ENCODE results near the gene PRKD3. TPM values are rescaled to one million over a fixed set of nuclear protein-coding genes. Genes with fewer than 3 reads are reported as not detected.

PRKD3 gene
- total RNA-seq, 1 experiment from 2014 or later = 82.1 TPM

DNA sequence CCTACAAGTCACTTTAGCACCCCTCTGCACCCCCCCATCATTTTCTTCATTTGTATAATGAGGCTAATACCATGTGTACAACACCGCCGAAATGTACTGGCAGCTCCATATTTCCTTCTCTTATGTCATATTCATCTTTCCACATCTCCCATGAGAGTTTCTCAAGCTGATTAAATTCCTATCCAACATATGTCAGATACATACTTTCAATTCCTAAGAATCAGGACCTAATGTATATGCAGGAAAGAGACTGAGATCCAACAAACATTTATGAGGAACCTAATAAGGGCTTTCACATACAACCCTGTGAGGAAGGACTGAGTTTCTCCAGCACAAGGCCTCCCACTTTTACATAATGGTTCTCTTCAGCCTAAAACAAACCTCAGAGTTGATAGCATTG is 41.9 kb downstream of the PRKD3 start:
- DNase-seq (ENCODE audit: low spot score) = no peak
- ChIA-PET POLR2A (no interaction called here), CTCF (no interaction called here)
- H3K27ac Mint-ChIP-seq = no peak overlapping the region
- no peak for TF ChIP-seq TEAD4 (CRISPR knock-in tag; IDR thresholded peaks at IDR 0.05)
- TF ChIP-seq CREB1 (CRISPR knock-in tag; IDR thresholded peaks at IDR 0.05) = no peak
- TF ChIP-seq FOXP1 (CRISPR knock-in tag; IDR thresholded peaks at IDR 0.05; ENCODE audit: borderline replicate concordance) = no peak
- no peak for TF ChIP-seq ELF4 (CRISPR knock-in tag; IDR thresholded peaks at IDR 0.05; ENCODE audit: low read depth)
- TF ChIP-seq SMAD3 (CRISPR knock-in tag; IDR thresholded peaks at IDR 0.05; ENCODE audit: borderline replicate concordance) = no peak
- TF ChIP-seq NR1H2 (CRISPR knock-in tag; IDR thresholded peaks at IDR 0.05) = no peak
- TF ChIP-seq, protein P1, sequence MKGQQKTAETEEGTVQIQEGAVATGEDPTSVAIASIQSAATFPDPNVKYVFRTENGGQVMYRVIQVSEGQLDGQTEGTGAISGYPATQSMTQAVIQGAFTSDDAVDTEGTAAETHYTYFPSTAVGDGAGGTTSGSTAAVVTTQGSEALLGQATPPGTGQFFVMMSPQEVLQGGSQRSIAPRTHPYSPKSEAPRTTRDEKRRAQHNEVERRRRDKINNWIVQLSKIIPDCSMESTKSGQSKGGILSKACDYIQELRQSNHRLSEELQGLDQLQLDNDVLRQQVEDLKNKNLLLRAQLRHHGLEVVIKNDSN (CRISPR knock-in tag; IDR thresholded peaks at IDR 0.05) = no peak
- TF ChIP-seq, protein P2, sequence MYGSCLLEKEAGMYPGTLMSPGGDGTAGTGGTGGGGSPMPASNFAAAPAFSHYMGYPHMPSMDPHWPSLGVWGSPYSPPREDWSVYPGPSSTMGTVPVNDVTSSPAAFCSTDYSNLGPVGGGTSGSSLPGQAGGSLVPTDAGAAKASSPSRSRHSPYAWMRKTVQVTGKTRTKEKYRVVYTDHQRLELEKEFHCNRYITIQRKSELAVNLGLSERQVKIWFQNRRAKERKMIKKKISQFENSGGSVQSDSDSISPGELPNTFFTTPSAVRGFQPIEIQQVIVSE (CRISPR knock-in tag; IDR thresholded peaks at IDR 0.05; ENCODE audit: borderline replicate concordance) = no peak
- no peak for TF ChIP-seq RORB (CRISPR knock-in tag; IDR thresholded peaks at IDR 0.05)
- TF ChIP-seq CBFB (CRISPR knock-in tag; IDR thresholded peaks at IDR 0.05; ENCODE audit: low read depth) = no peak
- TF ChIP-seq, protein P3, sequence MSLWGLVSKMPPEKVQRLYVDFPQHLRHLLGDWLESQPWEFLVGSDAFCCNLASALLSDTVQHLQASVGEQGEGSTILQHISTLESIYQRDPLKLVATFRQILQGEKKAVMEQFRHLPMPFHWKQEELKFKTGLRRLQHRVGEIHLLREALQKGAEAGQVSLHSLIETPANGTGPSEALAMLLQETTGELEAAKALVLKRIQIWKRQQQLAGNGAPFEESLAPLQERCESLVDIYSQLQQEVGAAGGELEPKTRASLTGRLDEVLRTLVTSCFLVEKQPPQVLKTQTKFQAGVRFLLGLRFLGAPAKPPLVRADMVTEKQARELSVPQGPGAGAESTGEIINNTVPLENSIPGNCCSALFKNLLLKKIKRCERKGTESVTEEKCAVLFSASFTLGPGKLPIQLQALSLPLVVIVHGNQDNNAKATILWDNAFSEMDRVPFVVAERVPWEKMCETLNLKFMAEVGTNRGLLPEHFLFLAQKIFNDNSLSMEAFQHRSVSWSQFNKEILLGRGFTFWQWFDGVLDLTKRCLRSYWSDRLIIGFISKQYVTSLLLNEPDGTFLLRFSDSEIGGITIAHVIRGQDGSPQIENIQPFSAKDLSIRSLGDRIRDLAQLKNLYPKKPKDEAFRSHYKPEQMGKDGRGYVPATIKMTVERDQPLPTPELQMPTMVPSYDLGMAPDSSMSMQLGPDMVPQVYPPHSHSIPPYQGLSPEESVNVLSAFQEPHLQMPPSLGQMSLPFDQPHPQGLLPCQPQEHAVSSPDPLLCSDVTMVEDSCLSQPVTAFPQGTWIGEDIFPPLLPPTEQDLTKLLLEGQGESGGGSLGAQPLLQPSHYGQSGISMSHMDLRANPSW (CRISPR knock-in tag; conservative IDR thresholded peaks at IDR 0.05; ENCODE audit: low read depth) = no peak
- TF ChIP-seq, protein P4, sequence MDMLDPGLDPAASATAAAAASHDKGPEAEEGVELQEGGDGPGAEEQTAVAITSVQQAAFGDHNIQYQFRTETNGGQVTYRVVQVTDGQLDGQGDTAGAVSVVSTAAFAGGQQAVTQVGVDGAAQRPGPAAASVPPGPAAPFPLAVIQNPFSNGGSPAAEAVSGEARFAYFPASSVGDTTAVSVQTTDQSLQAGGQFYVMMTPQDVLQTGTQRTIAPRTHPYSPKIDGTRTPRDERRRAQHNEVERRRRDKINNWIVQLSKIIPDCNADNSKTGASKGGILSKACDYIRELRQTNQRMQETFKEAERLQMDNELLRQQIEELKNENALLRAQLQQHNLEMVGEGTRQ (CRISPR knock-in tag; IDR thresholded peaks at IDR 0.05) = no peak
- no peak for TF ChIP-seq PRRX2 (CRISPR knock-in tag; IDR thresholded peaks at IDR 0.05)
- TF ChIP-seq NR3C1 (CRISPR knock-in tag; conservative IDR thresholded peaks at IDR 0.05; ENCODE audit: low read depth) = no peak
- TF ChIP-seq ZNF263 (CRISPR knock-in tag; IDR thresholded peaks at IDR 0.05; ENCODE audit: low read depth) = no peak
- TF ChIP-seq ATF1 (CRISPR knock-in tag; IDR thresholded peaks at IDR 0.05) = no peak
- no peaks in the 10 kb centered on the region for H3K4me1 Mint-ChIP-seq
- ATAC-seq = no peak
- H3K4me3 Mint-ChIP-seq = no peak overlapping the region
- H3K9me3 Mint-ChIP-seq = no peaks in the 10 kb centered on the region
- H3K36me3 Mint-ChIP-seq = peaks cover 43% of the 10 kb centered on the region
- no peaks in the 10 kb centered on the region for H3K27me3 Mint-ChIP-seq (ENCODE audit: low read depth)

DNA sequence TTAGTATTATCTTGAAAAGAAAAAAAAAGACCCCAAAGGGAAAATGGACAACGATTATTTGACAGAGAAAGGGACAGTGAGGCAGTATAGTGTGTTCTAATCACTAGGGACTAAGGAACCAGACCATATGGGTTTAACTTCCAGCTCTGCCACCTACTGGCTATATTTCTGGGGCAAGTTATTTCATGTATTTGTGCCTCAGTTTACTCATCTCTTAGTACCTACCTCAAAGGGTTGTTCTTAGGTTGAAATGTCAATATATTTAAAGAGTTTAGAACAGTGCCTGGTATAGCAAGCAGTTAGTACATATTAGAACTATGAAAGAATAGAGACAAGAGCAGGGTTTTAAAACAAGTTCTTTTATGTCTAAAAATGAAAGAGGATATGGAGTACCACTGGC is 42.7 kb downstream of the PRKD3 start:
- Mint-ChIP-seq H3K36me3 (peaks cover 44% of the 10 kb centered on the region), H3K4me1 (no peaks in the 10 kb centered on the region), H3K27me3 (ENCODE audit: low read depth) (no peaks in the 10 kb centered on the region), H3K27ac (no peak overlapping the region), H3K9me3 (no peaks in the 10 kb centered on the region), H3K4me3 (no peak overlapping the region)
- ATAC-seq (no peak), DNase-seq (ENCODE audit: low spot score) (no peak)
- POLR2A ChIA-PET = no interaction called here
- CTCF ChIA-PET = no interaction called here
- TF ChIP-seq ATF1 (CRISPR knock-in tag; IDR thresholded peaks at IDR 0.05) (no peak), ZNF396 (CRISPR knock-in tag; IDR thresholded peaks at IDR 0.05; ENCODE audit: borderline replicate concordance) (no peak)
- TF ChIP-seq, protein P5, sequence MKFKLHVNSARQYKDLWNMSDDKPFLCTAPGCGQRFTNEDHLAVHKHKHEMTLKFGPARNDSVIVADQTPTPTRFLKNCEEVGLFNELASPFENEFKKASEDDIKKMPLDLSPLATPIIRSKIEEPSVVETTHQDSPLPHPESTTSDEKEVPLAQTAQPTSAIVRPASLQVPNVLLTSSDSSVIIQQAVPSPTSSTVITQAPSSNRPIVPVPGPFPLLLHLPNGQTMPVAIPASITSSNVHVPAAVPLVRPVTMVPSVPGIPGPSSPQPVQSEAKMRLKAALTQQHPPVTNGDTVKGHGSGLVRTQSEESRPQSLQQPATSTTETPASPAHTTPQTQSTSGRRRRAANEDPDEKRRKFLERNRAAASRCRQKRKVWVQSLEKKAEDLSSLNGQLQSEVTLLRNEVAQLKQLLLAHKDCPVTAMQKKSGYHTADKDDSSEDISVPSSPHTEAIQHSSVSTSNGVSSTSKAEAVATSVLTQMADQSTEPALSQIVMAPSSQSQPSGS (CRISPR knock-in tag; IDR thresholded peaks at IDR 0.05; ENCODE audit: borderline replicate concordance, low read depth) = no peak
- TF ChIP-seq, protein P6, sequence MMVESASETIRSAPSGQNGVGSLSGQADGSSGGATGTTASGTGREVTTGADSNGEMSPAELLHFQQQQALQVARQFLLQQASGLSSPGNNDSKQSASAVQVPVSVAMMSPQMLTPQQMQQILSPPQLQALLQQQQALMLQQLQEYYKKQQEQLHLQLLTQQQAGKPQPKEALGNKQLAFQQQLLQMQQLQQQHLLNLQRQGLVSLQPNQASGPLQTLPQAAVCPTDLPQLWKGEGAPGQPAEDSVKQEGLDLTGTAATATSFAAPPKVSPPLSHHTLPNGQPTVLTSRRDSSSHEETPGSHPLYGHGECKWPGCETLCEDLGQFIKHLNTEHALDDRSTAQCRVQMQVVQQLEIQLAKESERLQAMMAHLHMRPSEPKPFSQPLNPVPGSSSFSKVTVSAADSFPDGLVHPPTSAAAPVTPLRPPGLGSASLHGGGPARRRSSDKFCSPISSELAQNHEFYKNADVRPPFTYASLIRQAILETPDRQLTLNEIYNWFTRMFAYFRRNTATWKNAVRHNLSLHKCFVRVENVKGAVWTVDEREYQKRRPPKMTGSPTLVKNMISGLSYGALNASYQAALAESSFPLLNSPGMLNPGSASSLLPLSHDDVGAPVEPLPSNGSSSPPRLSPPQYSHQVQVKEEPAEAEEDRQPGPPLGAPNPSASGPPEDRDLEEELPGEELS (CRISPR knock-in tag; IDR thresholded peaks at IDR 0.05) = no peak
- TF ChIP-seq, protein P7, sequence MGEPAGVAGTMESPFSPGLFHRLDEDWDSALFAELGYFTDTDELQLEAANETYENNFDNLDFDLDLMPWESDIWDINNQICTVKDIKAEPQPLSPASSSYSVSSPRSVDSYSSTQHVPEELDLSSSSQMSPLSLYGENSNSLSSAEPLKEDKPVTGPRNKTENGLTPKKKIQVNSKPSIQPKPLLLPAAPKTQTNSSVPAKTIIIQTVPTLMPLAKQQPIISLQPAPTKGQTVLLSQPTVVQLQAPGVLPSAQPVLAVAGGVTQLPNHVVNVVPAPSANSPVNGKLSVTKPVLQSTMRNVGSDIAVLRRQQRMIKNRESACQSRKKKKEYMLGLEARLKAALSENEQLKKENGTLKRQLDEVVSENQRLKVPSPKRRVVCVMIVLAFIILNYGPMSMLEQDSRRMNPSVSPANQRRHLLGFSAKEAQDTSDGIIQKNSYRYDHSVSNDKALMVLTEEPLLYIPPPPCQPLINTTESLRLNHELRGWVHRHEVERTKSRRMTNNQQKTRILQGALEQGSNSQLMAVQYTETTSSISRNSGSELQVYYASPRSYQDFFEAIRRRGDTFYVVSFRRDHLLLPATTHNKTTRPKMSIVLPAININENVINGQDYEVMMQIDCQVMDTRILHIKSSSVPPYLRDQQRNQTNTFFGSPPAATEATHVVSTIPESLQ (CRISPR knock-in tag; IDR thresholded peaks at IDR 0.05) = no peak
- TF ChIP-seq, protein P8, sequence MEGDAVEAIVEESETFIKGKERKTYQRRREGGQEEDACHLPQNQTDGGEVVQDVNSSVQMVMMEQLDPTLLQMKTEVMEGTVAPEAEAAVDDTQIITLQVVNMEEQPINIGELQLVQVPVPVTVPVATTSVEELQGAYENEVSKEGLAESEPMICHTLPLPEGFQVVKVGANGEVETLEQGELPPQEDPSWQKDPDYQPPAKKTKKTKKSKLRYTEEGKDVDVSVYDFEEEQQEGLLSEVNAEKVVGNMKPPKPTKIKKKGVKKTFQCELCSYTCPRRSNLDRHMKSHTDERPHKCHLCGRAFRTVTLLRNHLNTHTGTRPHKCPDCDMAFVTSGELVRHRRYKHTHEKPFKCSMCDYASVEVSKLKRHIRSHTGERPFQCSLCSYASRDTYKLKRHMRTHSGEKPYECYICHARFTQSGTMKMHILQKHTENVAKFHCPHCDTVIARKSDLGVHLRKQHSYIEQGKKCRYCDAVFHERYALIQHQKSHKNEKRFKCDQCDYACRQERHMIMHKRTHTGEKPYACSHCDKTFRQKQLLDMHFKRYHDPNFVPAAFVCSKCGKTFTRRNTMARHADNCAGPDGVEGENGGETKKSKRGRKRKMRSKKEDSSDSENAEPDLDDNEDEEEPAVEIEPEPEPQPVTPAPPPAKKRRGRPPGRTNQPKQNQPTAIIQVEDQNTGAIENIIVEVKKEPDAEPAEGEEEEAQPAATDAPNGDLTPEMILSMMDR (IDR thresholded peaks at IDR 0.05) = no peak
